GM19372 (cell line): Measurements from ENCODE around the gene EMX2.

Source experiments
- ATAC-seq: cut with Tn5 transposase; IDR thresholded peaks from one replicate; pipeline ENCODE4 v1.9.1; 2021; ENCODE audit warnings: mild to moderate bottlenecking, low read depth, moderate library complexity; ENCODE audit not compliant: unreplicated experiment

EMX2 gene

DNA sequence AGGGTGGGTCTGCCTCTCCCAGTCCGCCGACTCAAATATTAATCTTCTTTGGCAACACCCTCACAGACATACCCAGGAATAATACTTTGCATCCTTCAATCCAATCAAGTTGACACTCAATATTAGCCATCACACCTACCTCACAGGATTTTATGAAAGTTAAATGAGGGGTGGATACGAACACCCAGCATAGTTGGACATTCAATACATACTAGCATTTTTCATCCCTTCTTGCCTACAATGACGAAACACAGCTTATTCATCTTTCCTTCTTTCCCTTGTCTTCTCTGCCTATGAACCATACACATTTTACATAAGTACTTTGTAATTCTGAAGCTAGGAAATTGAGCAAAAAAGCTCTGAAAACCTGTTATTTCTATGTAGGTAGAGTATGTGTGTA lies 48.5 kb downstream of the EMX2 start:
- ATAC-seq: no peak

DNA sequence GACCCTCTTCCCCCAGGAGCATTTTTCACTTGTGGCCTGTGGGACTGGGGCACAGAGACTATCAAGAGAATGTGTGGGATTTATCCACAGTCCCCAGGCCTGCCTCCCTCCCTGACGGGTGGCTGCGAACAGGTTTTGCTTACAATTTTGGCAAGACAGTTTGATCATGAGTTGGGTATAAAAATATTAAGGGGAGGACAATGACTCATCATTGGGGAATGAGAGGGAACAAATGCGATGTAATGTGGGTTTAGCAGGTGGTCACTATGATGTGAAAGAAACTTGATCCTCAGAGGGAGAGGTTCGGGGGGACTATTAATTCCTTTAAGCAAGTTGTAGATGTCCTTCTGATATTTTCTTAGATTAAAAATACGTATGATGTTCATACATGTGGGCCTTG lies 52.2 kb downstream of the EMX2 start:
- no peak for ATAC-seq

DNA sequence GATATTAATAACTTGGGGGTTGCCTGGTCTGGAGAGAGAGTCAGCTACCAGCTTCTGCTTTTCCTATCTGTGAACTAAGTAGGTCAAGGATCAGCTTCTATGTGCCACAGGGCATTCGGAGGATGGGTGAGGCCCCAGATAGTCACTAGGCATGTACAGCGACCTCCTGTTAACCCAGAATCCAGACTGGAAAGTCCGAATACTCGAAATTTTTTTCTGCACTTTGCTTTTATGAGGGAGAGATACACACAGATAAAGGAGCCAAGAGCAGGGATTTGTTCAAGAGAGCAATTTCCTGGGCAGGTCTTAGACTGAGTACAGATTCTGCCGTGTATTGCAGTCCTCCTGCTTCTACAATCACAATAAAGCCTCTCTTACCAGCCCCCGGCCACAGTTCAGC lies 54.2 kb downstream of the EMX2 start:
- ATAC-seq: no peak

DNA sequence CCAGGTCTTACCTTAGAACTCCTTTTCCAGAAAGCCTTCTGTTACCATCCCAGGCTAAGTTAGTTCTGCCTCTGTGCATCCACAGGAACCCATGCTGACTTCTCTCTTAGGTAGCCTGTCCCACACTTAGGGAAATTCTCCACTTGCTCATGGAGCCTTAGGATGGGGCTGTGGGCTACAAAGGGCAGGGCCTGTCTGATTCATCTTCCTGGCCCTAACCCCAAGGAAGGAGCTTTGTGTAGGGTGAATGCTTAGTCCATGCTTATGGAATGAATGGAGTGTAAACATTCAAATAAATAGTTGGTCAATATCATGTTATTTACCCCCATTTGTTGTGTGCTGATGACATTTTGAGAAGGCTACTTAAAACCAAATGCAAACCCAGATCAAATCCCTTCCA lies 54.7 kb downstream of the EMX2 start:
- ATAC-seq: no peak
